NOMO-1 treated with DMSO at 0.1 percent for 48 hours (cell line): Measurements from ENCODE around the gene TMEM213.

Experiments
- DNase-seq: peaks from one replicate; lab custom pipeline; 2025; ENCODE audit not compliant: unreplicated experiment; lab: John Stamatoyannopoulos, UW

TMEM213 gene

GRCh38 chr7:138872576-138872975, 74.8 kb downstream of the TMEM213 start:
- DNase-seq: no peak

- DNase-seq: no peak
Measured at GRCh38 chr7:138873220-138873892, 75.6 kb downstream of the TMEM213 start.

GRCh38 chr7:138875794-138876193, 78.0 kb downstream of the TMEM213 start:
- DNase-seq: no peak

- no peak for DNase-seq
Measured at GRCh38 chr7:138876326-138876725, 78.5 kb downstream of the TMEM213 start.

GRCh38 chr7:138878051-138878450, 80.3 kb downstream of the TMEM213 start:
- no peak for DNase-seq

- DNase-seq: no peak
Measured at GRCh38 chr7:138878856-138879255, 81.1 kb downstream of the TMEM213 start.

- DNase-seq: no peak
Measured at GRCh38 chr7:138879356-138879755, 81.6 kb downstream of the TMEM213 start.

- DNase-seq: no peak
Measured at GRCh38 chr7:138880881-138881578, 83.2 kb downstream of the TMEM213 start.

GRCh38 chr7:138881579-138882188, 83.9 kb downstream of the TMEM213 start:
- no peak for DNase-seq

GRCh38 chr7:138882249-138882648, 84.5 kb downstream of the TMEM213 start:
- DNase-seq: no peak

GRCh38 chr7:138885383-138886147, 87.8 kb downstream of the TMEM213 start:
- DNase-seq: no peak

GRCh38 chr7:138886501-138886917, 88.7 kb downstream of the TMEM213 start:
- DNase-seq: peak; percentile 71

GRCh38 chr7:138887085-138887710, 89.4 kb downstream of the TMEM213 start:
- DNase-seq: no peak
